HL-60 (cell line): ENCODE results near the gene SSTR1.

Source experiments
- DNase-seq, 2 experiments: peaks; one replicate each; pipeline ENCODE4 v3.0.0-alpha.2; 2010 to 2020; ENCODE audit warnings: low read depth in 1 of 2, low spot score in 1 of 2
- H3K27ac ChIP-seq: fragments of 250-450 bp; sonication (Bioruptor Pico); replicated peaks from 2 replicates; pipeline ENCODE4 v1.5.1; 2020; ENCODE audit warnings: mild to moderate bottlenecking, moderate library complexity
- H3K27me3 ChIP-seq: fragments of 250-450 bp; sonication (Bioruptor Pico); 2 replicates; pipeline ENCODE4 v1.5.1; 2021; ENCODE audit warnings: mild to moderate bottlenecking, moderate library complexity; ENCODE audit not compliant: insufficient read depth, poor library complexity, severe bottlenecking
- H3K4me3 ChIP-seq: replicated peaks from 2 replicates; pipeline ENCODE4 v1.5.1; 2011; ENCODE audit warnings: mild to moderate bottlenecking, control low read depth, low read length; ENCODE audit not compliant: insufficient read depth
- GABPA ChIP-seq: IDR thresholded peaks from 2 replicates; pipeline ENCODE4 v1.6.1; 2012; ENCODE audit warnings: low read depth
- POLR2AphosphoS5 ChIP-seq: IDR thresholded peaks from 2 replicates; pipeline ENCODE4 v1.6.1; 2012; ENCODE audit warnings: low read depth
- SPI1 ChIP-seq: IDR thresholded peaks from 2 replicates; pipeline ENCODE4 v1.6.1; 2012; ENCODE audit warnings: low read depth, mild to moderate bottlenecking, borderline replicate concordance
- TF ChIP-seq, protein P1 (sequence below): IDR thresholded peaks from one replicate; pipeline ENCODE4 v1.5.1; 2011; ENCODE audit warnings: low read length, control low read depth, inconsistent platforms; ENCODE audit not compliant: insufficient read depth
- TF ChIP-seq, protein P2 (sequence below): IDR thresholded peaks from 2 replicates; pipeline ENCODE4 v1.6.1; 2012; ENCODE audit warnings: low read depth; ENCODE audit not compliant: insufficient replicate concordance

SSTR1 gene

GRCh38 chr14:38250331-38250730 is 42.6 kb downstream of the SSTR1 start:
- DNase-seq = no peak
- H3K27me3 ChIP-seq = peaks cover 10% of the 10 kb centered on the region
- H3K27ac ChIP-seq = no peak overlapping the region
- no peak overlapping the region for H3K4me3 ChIP-seq
- TF ChIP-seq GABPA (no peak), POLR2AphosphoS5 (no peak), SPI1 (no peak)
- TF ChIP-seq, protein P1, sequence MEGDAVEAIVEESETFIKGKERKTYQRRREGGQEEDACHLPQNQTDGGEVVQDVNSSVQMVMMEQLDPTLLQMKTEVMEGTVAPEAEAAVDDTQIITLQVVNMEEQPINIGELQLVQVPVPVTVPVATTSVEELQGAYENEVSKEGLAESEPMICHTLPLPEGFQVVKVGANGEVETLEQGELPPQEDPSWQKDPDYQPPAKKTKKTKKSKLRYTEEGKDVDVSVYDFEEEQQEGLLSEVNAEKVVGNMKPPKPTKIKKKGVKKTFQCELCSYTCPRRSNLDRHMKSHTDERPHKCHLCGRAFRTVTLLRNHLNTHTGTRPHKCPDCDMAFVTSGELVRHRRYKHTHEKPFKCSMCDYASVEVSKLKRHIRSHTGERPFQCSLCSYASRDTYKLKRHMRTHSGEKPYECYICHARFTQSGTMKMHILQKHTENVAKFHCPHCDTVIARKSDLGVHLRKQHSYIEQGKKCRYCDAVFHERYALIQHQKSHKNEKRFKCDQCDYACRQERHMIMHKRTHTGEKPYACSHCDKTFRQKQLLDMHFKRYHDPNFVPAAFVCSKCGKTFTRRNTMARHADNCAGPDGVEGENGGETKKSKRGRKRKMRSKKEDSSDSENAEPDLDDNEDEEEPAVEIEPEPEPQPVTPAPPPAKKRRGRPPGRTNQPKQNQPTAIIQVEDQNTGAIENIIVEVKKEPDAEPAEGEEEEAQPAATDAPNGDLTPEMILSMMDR = no peak
- TF ChIP-seq, protein P2, sequence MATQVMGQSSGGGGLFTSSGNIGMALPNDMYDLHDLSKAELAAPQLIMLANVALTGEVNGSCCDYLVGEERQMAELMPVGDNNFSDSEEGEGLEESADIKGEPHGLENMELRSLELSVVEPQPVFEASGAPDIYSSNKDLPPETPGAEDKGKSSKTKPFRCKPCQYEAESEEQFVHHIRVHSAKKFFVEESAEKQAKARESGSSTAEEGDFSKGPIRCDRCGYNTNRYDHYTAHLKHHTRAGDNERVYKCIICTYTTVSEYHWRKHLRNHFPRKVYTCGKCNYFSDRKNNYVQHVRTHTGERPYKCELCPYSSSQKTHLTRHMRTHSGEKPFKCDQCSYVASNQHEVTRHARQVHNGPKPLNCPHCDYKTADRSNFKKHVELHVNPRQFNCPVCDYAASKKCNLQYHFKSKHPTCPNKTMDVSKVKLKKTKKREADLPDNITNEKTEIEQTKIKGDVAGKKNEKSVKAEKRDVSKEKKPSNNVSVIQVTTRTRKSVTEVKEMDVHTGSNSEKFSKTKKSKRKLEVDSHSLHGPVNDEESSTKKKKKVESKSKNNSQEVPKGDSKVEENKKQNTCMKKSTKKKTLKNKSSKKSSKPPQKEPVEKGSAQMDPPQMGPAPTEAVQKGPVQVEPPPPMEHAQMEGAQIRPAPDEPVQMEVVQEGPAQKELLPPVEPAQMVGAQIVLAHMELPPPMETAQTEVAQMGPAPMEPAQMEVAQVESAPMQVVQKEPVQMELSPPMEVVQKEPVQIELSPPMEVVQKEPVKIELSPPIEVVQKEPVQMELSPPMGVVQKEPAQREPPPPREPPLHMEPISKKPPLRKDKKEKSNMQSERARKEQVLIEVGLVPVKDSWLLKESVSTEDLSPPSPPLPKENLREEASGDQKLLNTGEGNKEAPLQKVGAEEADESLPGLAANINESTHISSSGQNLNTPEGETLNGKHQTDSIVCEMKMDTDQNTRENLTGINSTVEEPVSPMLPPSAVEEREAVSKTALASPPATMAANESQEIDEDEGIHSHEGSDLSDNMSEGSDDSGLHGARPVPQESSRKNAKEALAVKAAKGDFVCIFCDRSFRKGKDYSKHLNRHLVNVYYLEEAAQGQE = no peak

- Histone ChIP-seq H3K27ac (no peak overlapping the region), H3K4me3 (no peak overlapping the region), H3K27me3 (peaks cover 20% of the 10 kb centered on the region)
- TF ChIP-seq GABPA (no peak), SPI1 (no peak), POLR2AphosphoS5 (no peak)
- TF ChIP-seq, protein P1 = no peak
- TF ChIP-seq, protein P2 = no peak
- no peak for DNase-seq
Measured at GRCh38 chr14:38252066-38252710, 44.5 kb downstream of the SSTR1 start.

DNA sequence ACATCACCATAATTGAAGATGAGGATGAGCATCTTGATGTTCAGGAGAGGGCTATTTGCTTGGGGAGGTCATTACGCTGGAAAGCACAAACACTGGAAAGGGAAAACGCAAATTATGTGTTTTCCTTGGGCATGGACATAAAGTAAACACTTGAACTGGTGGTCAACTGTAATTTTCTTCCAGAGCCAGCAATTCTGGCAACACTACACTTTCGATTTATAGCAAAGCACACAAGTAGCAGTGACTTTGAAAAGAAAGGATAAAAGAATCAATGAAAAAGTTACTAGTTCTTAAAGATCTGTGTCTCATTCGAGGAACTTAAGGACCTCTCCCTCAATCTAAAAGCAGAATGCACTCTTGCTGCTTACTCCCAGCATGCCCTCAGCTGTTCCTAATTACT is 46.0 kb downstream of the SSTR1 start:
- Histone ChIP-seq H3K27me3 (peaks cover 27% of the 10 kb centered on the region), H3K4me3 (no peak overlapping the region), H3K27ac (no peak overlapping the region)
- no peak for TF ChIP-seq GABPA
- no peak for TF ChIP-seq SPI1
- TF ChIP-seq, protein P1 = no peak
- TF ChIP-seq POLR2AphosphoS5 = no peak
- TF ChIP-seq, protein P2 = no peak
- DNase-seq = no peak
